ENCODE data around the gene GLYATL1. TPM values are rescaled to one million over a fixed set of nuclear protein-coding genes. Genes with fewer than 3 reads are reported as not detected.

GLYATL1 gene
- total and polyA plus RNA-seq, 2 of the 13 experiments (the other 11 are each of a cell fraction or from before 2014, with no cell fraction given), result 0.17 TPM; not detected in 1

- H3K4me3 ChIP-seq (replicated peaks in 1 of 3; ENCODE audit: insufficient read depth in 1 of 3, low read depth in 2 of 3, low read length in 3 of 3), result no peak overlapping the region
- ChIA-PET CTCF (ENCODE audit: low intra/inter-chr PET ratio, low total read pairs) (no interaction called here), POLR2A (no interaction called here)
- no peak for ATAC-seq
- no peak overlapping the region for H3K27ac ChIP-seq (ENCODE audit: extremely low read length, insufficient read depth, low read length)
- H3K27me3 ChIP-seq (ENCODE audit: control insufficient read depth in 1 of 2, insufficient read depth in 2 of 2, low read length in 2 of 2), result peaks cover 1 to 11% of the 10 kb centered on the region in 2 experiments; a peak in 2 of 5 replicates
- H3K36me3 ChIP-seq (replicated peaks in 1 of 2; ENCODE audit: control insufficient read depth in 1 of 2, insufficient read depth in 2 of 2, low read length in 2 of 2), result no peaks in the 10 kb centered on the region
- WGBS (ENCODE audit: low lambda C conversion rate), result 60% methylated on average over 29 of the region's 41 CpGs
- H2AFZ ChIP-seq (ENCODE audit: low read length), result no peak overlapping the region
- no peak for DNase-seq (ENCODE audit: low spot score)
- FAIRE-seq, result no peak
- H4K20me1 ChIP-seq (ENCODE audit: insufficient read depth, low read length), result no peaks in the 10 kb centered on the region
- no peak overlapping the region for H3K9ac ChIP-seq (ENCODE audit: insufficient read depth, low read depth, low read length)
- H3K4me1 ChIP-seq (ENCODE audit: insufficient read depth, low read length), result 0 out of 2 replicates have a peak, but pooled peaks cover 4% of the 10 kb centered on the region
- H3K79me2 ChIP-seq (ENCODE audit: insufficient read depth, low read length), result no peaks in the 10 kb centered on the region
- H3K4me2 ChIP-seq (ENCODE audit: low read depth, low read length), result no peak overlapping the region
- H3K9me3 ChIP-seq (ENCODE audit: low read length), result no peaks in the 10 kb centered on the region
- intact Hi-C loops (cut with micrococcal nuclease; ENCODE audit: unreplicated experiment) (no loop called here), in situ Hi-C loops (cut with HindIII; ENCODE audit: extremely low pct_ligation_motif_present, low pct_unique_long_range_greater_than_20kb) (loop anchor here (10.0 kb wide), 1 partner anchor 250 kb away; no protein-coding TSS in a partner anchor)
- no TSS peak for BruUV-seq (replicated peaks)
- TF ChIP-seq USF2 (IDR thresholded peaks at IDR 0.05; ENCODE audit: low read depth, low read length), result no peak
- no peak for TF ChIP-seq USF2 (CRISPR knock-in tag; IDR thresholded peaks at IDR 0.05; ENCODE audit: borderline replicate concordance)
- no peak for TF ChIP-seq ZNF792 (CRISPR knock-in tag; IDR thresholded peaks at IDR 0.05)
- TF ChIP-seq E2F1 (CRISPR knock-in tag; IDR thresholded peaks at IDR 0.05), result no peak
Measured at GRCh38 chr11:58905011-58905720, 34.1 kb upstream of the GLYATL1 start.
